Measurements from ENCODE around the gene XYLB. TPM values are rescaled to one million over a fixed set of nuclear protein-coding genes. Genes with fewer than 3 reads are reported as not detected.

The XYLB gene
- total RNA-seq, 6 experiments from 2014 or later = 26.2 to 48.3 (median 36.6) TPM

GRCh38 chr3:38313263-38313662, 33.3 kb upstream of the XYLB start:
- Histone ChIP-seq H3K4me1 (no peaks in the 10 kb centered on the region), H3K27me3 (no peaks in the 10 kb centered on the region), H3K36me3 (no peaks in the 10 kb centered on the region), H3K4me3 (no peak overlapping the region), H3K9me3 (no peaks in the 10 kb centered on the region), H3K27ac (no peak overlapping the region)
- no peak for DNase-seq
- intact Hi-C loops (cut with DNase I) = no loop called here
- 100% methylated on average over 1 of the region's 5 CpGs for WGBS (ENCODE audit: insufficient coverage, low coverage, low lambda C conversion rate, missing lambda C conversion rate)
- no peak for ATAC-seq
- no peak for TF ChIP-seq CTCF (IDR thresholded peaks at IDR 0.05)
- TF ChIP-seq POLR2A (IDR thresholded peaks at IDR 0.05) = no peak

- H3K4me3 ChIP-seq = no peak overlapping the region
- no peak for TF ChIP-seq CTCF (IDR thresholded peaks at IDR 0.05)
- no peak for TF ChIP-seq POLR2A (IDR thresholded peaks at IDR 0.05)
- H3K36me3 ChIP-seq = no peaks in the 10 kb centered on the region
- WGBS (ENCODE audit: insufficient coverage, low coverage, low lambda C conversion rate, missing lambda C conversion rate) = 73% methylated on average over 11 of the region's 11 CpGs
- DNase-seq = no peak
- no peak overlapping the region for H3K27ac ChIP-seq
- intact Hi-C loops (cut with DNase I) = no loop called here
- ATAC-seq = no peak
- H3K4me1 ChIP-seq = no peaks in the 10 kb centered on the region
- H3K27me3 ChIP-seq = no peaks in the 10 kb centered on the region
- no peaks in the 10 kb centered on the region for H3K9me3 ChIP-seq
These were observed 32.9 kb upstream of the XYLB start for GRCh38 chr3:38313695-38314094.

- Histone ChIP-seq H3K4me3 (no peak overlapping the region), H3K27me3 (no peaks in the 10 kb centered on the region), H3K27ac (no peak overlapping the region), H3K9me3 (no peaks in the 10 kb centered on the region), H3K4me1 (no peaks in the 10 kb centered on the region), H3K36me3 (no peaks in the 10 kb centered on the region)
- ATAC-seq = no peak
- DNase-seq = no peak
- intact Hi-C loops (cut with DNase I) = no loop called here
- WGBS (ENCODE audit: insufficient coverage, low coverage, low lambda C conversion rate, missing lambda C conversion rate) = 28% methylated on average over 2 of the region's 4 CpGs
- TF ChIP-seq CTCF (IDR thresholded peaks at IDR 0.05) = no peak
- TF ChIP-seq POLR2A (IDR thresholded peaks at IDR 0.05) = no peak
These were observed 32.3 kb upstream of the XYLB start for GRCh38 chr3:38314112-38314763.

- Histone ChIP-seq H3K27me3 (no peaks in the 10 kb centered on the region), H3K9me3 (no peaks in the 10 kb centered on the region), H3K36me3 (no peaks in the 10 kb centered on the region), H3K27ac (no peak overlapping the region), H3K4me3 (no peak overlapping the region), H3K4me1 (no peaks in the 10 kb centered on the region)
- WGBS (ENCODE audit: insufficient coverage, low coverage, low lambda C conversion rate, missing lambda C conversion rate) = 14% methylated on average over 1 of the region's 5 CpGs
- no peak for DNase-seq
- ATAC-seq = no peak
- TF ChIP-seq CTCF (IDR thresholded peaks at IDR 0.05) (no peak), POLR2A (IDR thresholded peaks at IDR 0.05) (no peak)
- intact Hi-C loops (cut with DNase I) = no loop called here
These were observed 31.7 kb upstream of the XYLB start for GRCh38 chr3:38314764-38315487.

Measured in right lobe of liver (tissue), 6 donors.